Measurements from ENCODE around the gene RRP9. TPM values are rescaled to one million over a fixed set of nuclear protein-coding genes. Genes with fewer than 3 reads are reported as not detected.
"Not testable (repeated sequence)": the region's sequence is repeated elsewhere in the genome, so short reads cannot be mapped to it uniquely, and the experiment has no call there.

RRP9 gene
- total RNA-seq, 1 donor: 2.7 TPM

DNA sequence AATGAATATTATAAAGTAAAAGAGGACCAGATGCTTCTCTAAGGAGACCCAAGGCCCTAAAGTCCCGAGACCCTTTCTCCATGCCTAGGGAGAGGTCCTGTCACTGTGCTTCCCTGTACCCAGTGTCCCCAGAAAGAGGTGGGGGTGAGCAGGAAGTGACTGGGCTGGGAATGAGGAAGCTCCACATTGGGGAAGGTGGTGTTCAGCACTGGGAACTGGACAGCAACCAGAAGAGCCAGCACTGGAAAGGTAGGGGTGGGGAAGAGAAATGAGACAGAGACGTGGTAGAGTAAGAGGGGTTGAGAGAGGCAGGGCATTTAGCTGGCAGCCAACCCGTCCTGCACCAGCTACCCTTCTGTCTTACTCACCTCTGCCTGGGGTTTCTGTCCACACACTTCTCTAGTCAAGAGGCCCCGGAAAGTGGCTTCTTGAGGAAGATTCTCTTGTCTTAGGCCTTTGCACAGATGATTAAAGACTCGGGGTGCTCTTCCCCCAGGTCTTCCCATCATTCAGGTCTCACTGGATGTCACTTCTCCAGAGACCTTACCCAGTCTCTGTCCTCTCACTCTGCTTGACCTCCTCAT is 12.2 kb downstream of the RRP9 start:
- Histone ChIP-seq H3K9me3 (ENCODE audit: low read depth, low read length) (no peaks in the 10 kb centered on the region), H3K4me1 (ENCODE audit: insufficient read depth, low read length) (no peaks in the 10 kb centered on the region), H3K4me3 (ENCODE audit: low read length) (no peak overlapping the region)

DNA sequence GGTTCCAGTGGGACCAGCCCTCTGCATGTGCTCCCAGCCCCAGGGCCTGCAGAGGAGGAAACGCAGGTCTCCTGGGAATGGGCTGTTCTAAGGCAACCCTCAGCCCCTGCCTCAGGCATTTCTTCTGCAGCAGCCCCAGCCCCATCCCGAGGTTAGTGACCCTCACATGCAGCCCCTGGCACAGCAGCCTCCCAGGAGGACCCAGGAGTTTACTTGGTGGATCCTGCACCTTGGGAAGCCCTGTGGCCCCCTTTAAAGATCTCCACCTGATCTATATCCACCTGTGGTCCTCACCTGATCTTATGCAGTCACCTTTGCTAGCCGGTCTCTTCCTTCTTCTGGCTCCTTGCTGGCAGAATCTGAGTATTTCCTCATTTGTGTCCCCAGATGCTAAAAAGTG is 12.7 kb downstream of the RRP9 start:
- H3K4me1 ChIP-seq (ENCODE audit: insufficient read depth, low read length); H3K9me3 ChIP-seq (ENCODE audit: low read depth, low read length); H3K4me3 ChIP-seq (ENCODE audit: low read length); H3K27me3 ChIP-seq (ENCODE audit: insufficient read depth, low read length): not testable (repeated sequence)

More for the DNA sequence above, 12.2 kb downstream of the RRP9 start:
- no peaks in the 10 kb centered on the region for H3K27me3 ChIP-seq (ENCODE audit: insufficient read depth, low read length)

DNA sequence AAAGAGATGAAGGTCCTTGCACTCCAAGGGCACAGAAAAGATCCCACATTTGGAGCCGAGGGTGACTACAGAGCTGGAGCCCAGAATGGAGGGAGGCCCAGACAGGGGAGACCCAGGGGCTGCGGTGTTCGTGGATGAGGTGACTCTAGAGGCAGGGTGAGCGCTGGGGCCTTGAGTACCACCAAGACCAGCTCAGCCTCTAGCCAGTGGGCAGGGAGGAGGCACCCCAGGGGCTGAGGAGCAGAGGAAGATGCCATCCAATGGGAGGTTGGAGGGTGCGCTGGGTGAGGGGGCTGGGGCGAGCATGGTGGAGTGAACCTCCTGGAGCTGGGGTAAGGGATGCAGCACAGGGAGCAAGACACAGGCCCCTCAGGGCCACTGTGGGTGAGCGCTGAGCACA is 13.3 kb downstream of the RRP9 start:
- no peaks in the 10 kb centered on the region for H3K4me1 ChIP-seq (ENCODE audit: insufficient read depth, low read length)
- no peak overlapping the region for H3K4me3 ChIP-seq (ENCODE audit: low read length)
- no peaks in the 10 kb centered on the region for H3K27me3 ChIP-seq (ENCODE audit: insufficient read depth, low read length)
- H3K9me3 ChIP-seq (ENCODE audit: low read depth, low read length): no peaks in the 10 kb centered on the region

DNA sequence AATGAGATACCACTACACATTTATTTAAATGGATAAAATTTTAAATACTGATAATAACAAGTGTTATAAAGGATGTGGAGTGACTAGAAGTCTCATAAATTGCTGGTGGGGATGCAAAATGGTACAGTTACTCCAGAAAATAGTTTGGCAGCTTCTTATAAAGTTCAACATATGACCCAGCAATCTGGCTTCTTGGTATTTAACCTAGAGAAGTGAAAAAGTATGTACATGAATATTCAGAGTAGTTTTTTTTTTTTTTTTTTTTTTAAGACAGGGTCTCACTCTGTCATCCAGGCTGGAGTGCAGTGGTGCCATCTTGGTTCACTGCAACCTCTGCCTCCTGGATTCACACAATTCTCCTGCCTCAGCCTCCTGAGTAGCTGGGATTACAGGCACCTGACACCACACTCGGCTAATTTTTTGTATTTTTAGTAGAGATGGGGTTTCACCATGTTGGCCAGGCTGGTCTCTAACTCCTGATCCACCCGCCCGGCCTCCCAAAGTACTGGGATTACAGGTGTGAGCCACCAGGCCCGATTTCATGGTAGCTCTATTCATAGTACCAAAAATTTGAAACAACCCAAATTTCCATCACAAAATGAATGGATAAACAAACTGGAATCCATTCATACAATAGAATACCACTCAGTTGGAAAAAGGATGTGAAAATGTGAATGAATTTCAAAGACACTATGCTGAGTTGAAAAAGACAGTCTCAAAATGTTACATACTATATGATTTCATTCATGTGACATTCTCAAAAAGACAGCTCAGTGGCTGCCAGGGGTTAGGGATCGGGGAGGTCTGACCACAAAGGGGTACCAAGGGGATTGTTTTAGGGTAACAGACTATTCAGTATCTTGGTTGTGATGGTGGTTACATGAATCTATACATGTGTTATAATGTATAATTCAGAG is 14.4 kb downstream of the RRP9 start:
- Histone ChIP-seq H3K4me1 (ENCODE audit: insufficient read depth, low read length) (no peaks in the 10 kb centered on the region), H3K27me3 (ENCODE audit: insufficient read depth, low read length) (no peaks in the 10 kb centered on the region), H3K4me3 (ENCODE audit: low read length) (no peak overlapping the region), H3K9me3 (ENCODE audit: low read depth, low read length) (no peaks in the 10 kb centered on the region)

DNA sequence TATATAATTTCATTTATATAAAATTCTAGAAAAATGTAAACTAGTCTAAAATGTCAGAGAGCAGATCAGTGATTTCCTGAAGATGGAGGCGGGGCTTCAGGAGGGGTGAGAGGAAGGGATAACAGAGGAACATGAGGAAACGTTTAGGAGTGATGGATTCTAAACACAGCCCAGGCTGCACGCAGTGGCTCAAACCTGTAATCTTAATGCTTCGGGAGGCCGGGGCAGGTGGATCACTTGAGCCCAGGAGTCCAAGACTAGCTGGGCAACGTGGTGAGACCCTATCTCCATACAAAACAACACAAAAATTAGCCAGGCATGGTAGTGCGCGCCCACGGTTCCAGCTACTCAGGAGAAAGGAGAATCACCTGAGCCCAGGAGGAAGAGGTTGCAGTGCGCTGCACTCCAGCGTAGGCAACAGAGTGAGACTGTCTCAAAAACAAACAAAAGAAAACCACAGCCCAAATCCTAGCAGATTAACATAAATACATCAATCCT is 20.6 kb downstream of the RRP9 start:
- no peaks in the 10 kb centered on the region for H3K27me3 ChIP-seq (ENCODE audit: insufficient read depth, low read length)
- H3K4me3 ChIP-seq (ENCODE audit: low read length): no peak overlapping the region
- H3K4me1 ChIP-seq (ENCODE audit: insufficient read depth, low read length): no peaks in the 10 kb centered on the region

DNA sequence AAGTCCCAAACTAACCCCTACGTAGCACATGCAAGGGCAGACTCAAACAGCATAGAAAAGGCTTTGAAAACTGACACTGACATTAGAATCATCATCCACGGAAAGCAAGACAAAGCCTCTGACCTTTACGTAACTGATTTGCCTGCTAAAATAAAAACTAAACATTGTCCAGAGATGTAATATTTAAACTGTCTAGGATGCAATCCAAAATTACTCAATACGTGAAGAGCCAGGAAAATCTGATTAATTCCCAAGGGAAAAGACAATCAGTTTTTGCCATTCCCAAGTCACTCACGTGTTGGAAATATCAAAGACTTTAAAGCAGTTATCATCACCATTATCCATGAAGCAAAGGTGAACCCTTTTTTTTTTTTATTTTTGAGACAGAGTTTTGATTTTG is 25.3 kb downstream of the RRP9 start:
- H3K4me1 ChIP-seq (ENCODE audit: insufficient read depth, low read length): no peaks in the 10 kb centered on the region
- no peaks in the 10 kb centered on the region for H3K9me3 ChIP-seq (ENCODE audit: low read depth, low read length)
- H3K4me3 ChIP-seq (ENCODE audit: low read length): no peak overlapping the region
- H3K27me3 ChIP-seq (ENCODE audit: insufficient read depth, low read length): no peaks in the 10 kb centered on the region

More for the DNA sequence above, 20.6 kb downstream of the RRP9 start:
- no peaks in the 10 kb centered on the region for H3K9me3 ChIP-seq (ENCODE audit: low read depth, low read length)

DNA sequence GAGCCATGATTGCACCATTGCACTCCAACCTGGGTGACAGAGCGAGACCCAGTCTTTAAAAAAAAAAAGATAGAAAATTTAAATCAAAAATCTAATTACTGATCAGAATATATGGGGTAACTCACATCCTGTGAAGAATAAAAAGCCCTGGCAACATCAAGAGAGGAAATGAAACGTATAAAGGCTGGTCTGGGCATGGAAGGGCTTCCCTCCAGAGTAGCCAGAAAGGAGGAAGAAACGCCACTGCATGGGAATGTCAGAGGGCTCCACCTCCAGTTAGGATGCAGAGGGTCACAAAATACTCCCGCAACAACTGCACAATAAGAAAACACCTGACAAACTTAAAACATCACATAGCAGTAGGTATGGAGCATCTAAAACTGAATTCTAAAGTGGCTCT is 33.7 kb downstream of the RRP9 start:
- Histone ChIP-seq H3K27me3 (ENCODE audit: insufficient read depth, low read length) (no peaks in the 10 kb centered on the region), H3K4me1 (ENCODE audit: insufficient read depth, low read length) (no peaks in the 10 kb centered on the region), H3K9me3 (ENCODE audit: low read depth, low read length) (no peaks in the 10 kb centered on the region), H3K4me3 (ENCODE audit: low read length) (no peak overlapping the region)

DNA sequence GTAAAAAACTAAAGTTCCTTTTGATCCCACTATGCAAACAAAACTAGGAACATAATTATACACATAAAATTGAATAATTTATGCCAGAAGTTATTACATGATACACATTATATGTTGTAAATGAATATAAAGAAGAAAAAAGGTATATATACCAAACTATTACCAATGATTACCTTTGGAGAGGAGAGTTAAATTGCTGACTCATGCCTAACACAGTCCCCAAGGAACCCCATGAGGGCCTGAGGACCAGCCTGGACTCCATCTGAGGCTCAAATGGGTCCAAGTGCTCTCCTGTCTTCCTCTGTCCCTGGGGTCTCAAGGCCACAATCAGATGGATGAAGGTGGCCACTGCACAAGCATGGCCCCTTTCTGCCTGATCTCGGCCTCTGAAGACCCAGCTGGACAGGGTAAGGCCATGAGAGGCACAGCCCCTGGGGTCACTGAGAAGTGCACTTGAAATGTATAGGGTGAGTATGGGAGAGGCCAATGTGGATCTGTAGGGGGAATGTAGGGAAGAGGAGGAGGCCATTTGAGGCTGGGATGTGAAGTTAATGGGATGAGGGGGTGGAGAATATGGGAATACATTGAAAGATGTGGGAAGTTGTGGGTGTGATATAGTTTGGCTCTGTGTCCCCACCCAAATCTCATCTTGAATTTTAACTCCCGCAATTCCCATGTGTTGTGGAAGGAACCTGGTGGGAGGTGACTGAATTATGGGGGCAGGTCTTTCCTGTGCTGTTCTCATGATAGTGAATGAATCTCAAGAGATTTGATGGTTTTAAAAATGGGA is 37.5 kb downstream of the RRP9 start:
- H3K27me3 ChIP-seq (ENCODE audit: insufficient read depth, low read length): no peaks in the 10 kb centered on the region
- H3K4me3 ChIP-seq (ENCODE audit: low read length): no peak overlapping the region
- H3K4me1 ChIP-seq (ENCODE audit: insufficient read depth, low read length): no peaks in the 10 kb centered on the region
- no peaks in the 10 kb centered on the region for H3K9me3 ChIP-seq (ENCODE audit: low read depth, low read length)

DNA sequence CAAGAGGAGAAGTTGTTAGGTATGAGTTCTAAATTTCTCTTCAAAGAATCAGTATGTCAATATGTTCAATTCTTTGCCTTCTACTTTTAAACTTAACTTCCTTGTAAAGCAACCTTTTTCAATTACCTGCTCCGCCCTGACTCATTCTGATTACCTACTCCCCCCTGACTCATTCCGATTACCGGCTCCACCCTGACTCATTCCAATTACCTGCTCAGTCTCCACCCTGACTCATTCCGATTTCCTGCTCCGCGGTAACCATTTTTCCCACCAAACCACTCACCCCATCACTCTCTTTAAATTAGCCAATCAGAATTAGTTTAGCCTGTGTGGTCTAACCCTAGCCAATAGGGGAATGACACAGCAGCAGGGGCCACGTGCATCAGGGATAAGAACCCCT is 39.3 kb downstream of the RRP9 start:
- H3K27me3 ChIP-seq (ENCODE audit: insufficient read depth, low read length); H3K9me3 ChIP-seq (ENCODE audit: low read depth, low read length): not testable (repeated sequence)

DNA sequence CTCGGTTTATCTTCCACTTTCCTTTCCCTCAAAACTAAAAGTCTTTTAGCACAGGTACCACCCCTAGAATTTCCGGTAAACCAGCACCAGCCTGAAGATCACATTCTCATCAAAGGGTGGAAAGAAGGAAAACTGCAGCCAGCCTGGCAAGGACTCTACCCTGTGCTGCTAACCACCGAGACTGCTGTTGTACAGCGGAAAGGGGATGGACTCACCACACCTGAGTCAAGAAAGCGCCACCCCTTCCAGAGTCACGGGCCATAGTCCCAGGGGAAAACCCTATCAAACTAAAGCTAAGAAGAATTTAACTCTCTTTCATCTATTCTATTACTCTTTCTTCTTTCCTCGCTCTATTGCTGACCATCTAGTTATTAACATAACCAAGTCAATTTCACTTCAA is 41.7 kb downstream of the RRP9 start:
- not testable (repeated sequence) for H3K4me1 ChIP-seq (ENCODE audit: insufficient read depth, low read length); H3K27me3 ChIP-seq (ENCODE audit: insufficient read depth, low read length); H3K9me3 ChIP-seq (ENCODE audit: low read depth, low read length); H3K4me3 ChIP-seq (ENCODE audit: low read length)

More for the DNA sequence above, 39.3 kb downstream of the RRP9 start:
- H3K4me3 ChIP-seq (ENCODE audit: low read length); H3K4me1 ChIP-seq (ENCODE audit: insufficient read depth, low read length): not testable (repeated sequence)

DNA sequence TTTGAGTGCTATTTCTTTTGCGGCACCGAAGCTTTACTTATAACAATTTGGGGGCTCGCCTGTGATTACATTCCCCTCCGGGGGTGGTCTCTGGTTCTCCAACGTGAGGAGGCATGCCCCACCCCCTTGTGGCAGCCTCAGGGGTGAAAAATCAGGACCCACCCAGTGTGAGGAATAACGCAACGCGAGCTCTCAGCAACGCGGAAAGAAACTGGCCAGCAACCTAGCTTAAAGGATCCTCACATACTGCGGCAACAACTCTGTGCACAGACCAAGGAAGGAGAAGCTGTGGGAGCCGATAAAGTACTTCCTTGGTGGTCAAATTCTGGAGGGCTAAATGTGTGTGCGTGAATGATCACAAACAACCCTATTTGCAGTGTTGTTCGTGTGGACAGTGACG is 44.3 kb downstream of the RRP9 start:
- Histone ChIP-seq H3K27me3 (ENCODE audit: insufficient read depth, low read length) (peaks cover 3% of the 10 kb centered on the region), H3K4me3 (ENCODE audit: low read length) (no peak overlapping the region), H3K9me3 (ENCODE audit: low read depth, low read length) (no peaks in the 10 kb centered on the region), H3K4me1 (ENCODE audit: insufficient read depth, low read length) (no peaks in the 10 kb centered on the region)

DNA sequence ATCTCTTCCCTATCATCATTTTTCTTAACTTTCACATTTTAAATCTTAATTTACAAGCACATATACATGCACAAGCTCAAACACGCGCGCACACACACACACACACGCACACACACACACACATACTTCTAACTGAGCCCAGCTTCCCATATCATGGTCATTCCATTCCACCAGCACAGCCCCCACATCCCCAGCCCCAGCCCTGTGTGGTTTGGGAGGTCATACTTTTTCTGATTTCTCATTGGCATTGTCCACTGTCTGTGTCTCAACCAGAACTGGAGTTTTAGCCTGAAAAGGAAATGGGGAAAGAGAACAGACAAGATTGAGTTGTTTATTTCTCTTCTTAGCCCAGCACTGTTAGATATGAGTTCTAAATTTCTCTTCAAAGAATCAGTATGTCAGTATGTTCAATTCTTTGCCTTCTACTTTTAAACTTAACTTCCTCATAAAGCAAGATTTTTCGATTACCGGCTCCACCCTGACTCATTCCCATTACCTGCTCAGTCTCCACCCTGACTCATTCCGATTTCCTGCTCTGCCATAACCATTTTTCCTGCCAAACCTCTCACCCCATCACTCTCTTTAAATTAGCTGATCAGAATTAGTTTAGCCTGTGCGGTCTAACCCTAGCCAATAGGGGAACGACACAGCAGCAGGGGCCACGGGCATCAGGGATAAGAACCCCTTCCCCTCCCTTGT is 44.9 kb downstream of the RRP9 start:
- Histone ChIP-seq H3K4me3 (ENCODE audit: low read length) (no peak overlapping the region), H3K9me3 (ENCODE audit: low read depth, low read length) (no peaks in the 10 kb centered on the region), H3K4me1 (ENCODE audit: insufficient read depth, low read length) (no peaks in the 10 kb centered on the region), H3K27me3 (ENCODE audit: insufficient read depth, low read length) (peaks cover 3% of the 10 kb centered on the region)

DNA sequence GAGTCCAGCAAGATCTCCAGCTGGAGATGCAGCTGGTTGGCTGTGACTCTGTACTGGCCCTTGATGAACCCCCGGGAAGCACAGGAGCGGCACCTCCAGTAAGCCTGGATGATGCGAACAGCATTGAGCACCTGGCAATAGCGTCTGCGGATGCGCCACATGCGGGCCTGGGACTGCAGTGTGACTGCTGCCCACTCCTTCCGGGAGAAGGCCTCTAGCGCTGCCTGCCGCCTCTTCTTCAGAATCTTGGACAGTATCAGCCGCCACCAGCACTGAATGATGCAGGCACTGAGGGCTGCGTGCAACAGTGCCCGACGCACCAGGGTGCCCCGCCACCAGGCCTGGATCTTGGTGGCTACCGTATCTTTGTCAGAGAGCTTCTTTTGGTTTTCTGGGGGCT is 46.8 kb downstream of the RRP9 start:
- Histone ChIP-seq H3K9me3 (ENCODE audit: low read depth, low read length) (no peaks in the 10 kb centered on the region), H3K27me3 (ENCODE audit: insufficient read depth, low read length) (peaks cover 3% of the 10 kb centered on the region), H3K4me3 (ENCODE audit: low read length) (no peak overlapping the region), H3K4me1 (ENCODE audit: insufficient read depth, low read length) (no peaks in the 10 kb centered on the region)

DNA sequence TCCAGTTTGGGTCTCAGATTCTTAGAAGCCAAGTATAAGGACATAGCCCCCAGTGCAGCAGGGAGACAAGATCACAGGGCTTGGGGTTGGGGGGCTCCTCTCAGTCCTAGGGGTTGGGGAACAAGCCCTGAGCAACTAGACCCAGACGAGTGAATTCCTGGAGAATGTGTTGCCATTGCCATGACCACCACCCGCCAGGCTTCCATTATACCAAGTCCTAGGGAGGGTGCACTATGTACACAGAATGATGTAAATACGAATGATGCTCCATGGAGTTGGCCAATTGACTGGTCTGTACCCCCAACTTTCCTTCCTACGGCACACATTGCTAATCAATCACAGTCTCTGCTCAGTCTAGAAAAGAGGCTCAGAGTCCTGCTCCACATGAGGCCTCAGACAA is 47.3 kb downstream of the RRP9 start:
- no peaks in the 10 kb centered on the region for H3K9me3 ChIP-seq (ENCODE audit: low read depth, low read length)
- H3K27me3 ChIP-seq (ENCODE audit: insufficient read depth, low read length): peaks cover 3% of the 10 kb centered on the region
- no peak overlapping the region for H3K4me3 ChIP-seq (ENCODE audit: low read length)
- no peaks in the 10 kb centered on the region for H3K4me1 ChIP-seq (ENCODE audit: insufficient read depth, low read length)
